Measurements from ENCODE around the gene ERICH6B. TPM values are rescaled to one million over a fixed set of nuclear protein-coding genes. Genes with fewer than 3 reads are reported as not detected.

The ERICH6B gene
- total and polyA plus RNA-seq, 5 donors = not detected

DNA sequence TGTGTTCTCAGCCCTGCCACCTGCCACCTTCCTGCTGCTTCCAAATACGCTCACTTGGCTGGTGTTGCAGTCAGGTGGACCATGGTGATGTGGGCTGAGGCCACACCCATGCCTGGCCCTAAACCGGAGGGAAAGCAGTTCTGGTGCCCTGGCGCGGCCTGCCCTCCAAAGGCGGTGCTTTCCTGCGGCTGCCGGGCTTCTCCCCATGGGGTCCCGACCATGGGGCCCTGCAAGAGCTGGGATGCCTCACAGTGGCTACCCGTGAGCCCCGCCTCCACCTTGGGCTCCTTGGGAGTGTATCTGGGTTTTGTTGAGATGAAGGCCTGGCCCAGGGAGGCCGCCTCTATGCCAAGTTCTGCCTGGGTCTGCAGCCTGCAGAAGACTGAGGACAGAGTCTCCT lies 73.7 kb downstream of the ERICH6B start:
- 88% methylated on average over 11 of the region's 11 CpGs for WGBS
- ATAC-seq (no peak), DNase-seq (no peak)
- H3K4me1 ChIP-seq (ENCODE audit: control insufficient read depth, insufficient read depth, low read length) = no peaks in the 10 kb centered on the region
- H3K9me3 ChIP-seq (ENCODE audit: control insufficient read depth, low read length) = no peaks in the 10 kb centered on the region
- no peak overlapping the region for H3K4me3 ChIP-seq (ENCODE audit: low read length)
- intact Hi-C loops (cut with DNase I) = no loop called here
- no peak overlapping the region for H3K27ac ChIP-seq (ENCODE audit: low read length)
- H3K27me3 ChIP-seq (ENCODE audit: control insufficient read depth, insufficient read depth) = no peaks in the 10 kb centered on the region

DNA sequence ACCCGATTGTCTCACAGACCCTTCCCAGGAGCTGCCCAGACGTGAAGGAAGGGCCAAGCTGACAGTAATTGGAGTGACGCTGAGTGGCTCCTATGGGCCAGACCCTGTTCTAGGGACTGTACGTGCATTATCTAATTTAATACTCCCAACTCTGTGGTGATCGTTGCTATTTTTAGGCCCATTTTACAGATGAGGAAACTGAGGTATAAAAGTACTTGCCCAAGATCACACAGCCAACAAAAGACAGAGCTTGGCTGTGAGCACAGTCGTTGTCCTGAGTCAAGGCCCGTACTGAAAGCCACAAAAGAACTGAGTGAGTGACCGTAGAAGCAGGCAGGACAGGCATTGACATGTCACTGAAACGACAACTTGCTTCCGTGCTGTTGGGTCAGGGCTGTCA lies 74.7 kb downstream of the ERICH6B start:
- Histone ChIP-seq H3K4me1 (ENCODE audit: control insufficient read depth, insufficient read depth, low read length) (no peaks in the 10 kb centered on the region), H3K9me3 (ENCODE audit: control insufficient read depth, low read length) (no peaks in the 10 kb centered on the region), H3K27me3 (ENCODE audit: control insufficient read depth, insufficient read depth) (no peaks in the 10 kb centered on the region), H3K4me3 (ENCODE audit: low read length) (no peak overlapping the region), H3K27ac (ENCODE audit: low read length) (no peak overlapping the region)
- intact Hi-C loops (cut with DNase I) = no loop called here
- DNase-seq (no peak), ATAC-seq (no peak)
- WGBS = 89% methylated on average over 10 of the region's 10 CpGs

DNA sequence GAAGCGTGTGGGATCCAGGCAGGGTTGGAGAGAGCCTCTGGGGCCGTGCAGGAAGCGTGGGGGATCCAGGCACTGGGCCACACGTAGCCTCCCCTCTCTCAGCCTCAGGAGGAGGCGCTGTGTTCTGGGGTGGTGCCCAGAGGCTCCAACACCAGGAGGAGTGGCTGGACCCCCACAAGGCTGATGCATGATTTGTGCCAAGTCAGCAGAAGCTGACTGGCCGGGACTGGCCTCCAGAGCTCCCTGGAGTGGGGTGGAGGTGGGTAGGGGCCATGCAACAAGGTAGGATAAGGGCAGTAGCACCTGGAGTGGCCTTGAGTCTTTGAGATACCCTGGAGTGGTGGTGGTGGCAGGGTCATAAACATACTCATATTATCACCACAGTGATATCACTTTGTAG lies 75.3 kb downstream of the ERICH6B start:
- ATAC-seq = peak; percentile 13 to 35
- no peaks in the 10 kb centered on the region for H3K27me3 ChIP-seq (ENCODE audit: control insufficient read depth, insufficient read depth)
- H3K4me3 ChIP-seq (ENCODE audit: low read length) = no peak overlapping the region
- WGBS = 75% methylated on average over 6 of the region's 6 CpGs
- DNase-seq = no peak
- H3K27ac ChIP-seq (ENCODE audit: low read length) = no peak overlapping the region
- no peaks in the 10 kb centered on the region for H3K4me1 ChIP-seq (ENCODE audit: control insufficient read depth, insufficient read depth, low read length)
- H3K9me3 ChIP-seq (ENCODE audit: control insufficient read depth, low read length) = no peaks in the 10 kb centered on the region
- intact Hi-C loops (cut with DNase I) = no loop called here

DNA sequence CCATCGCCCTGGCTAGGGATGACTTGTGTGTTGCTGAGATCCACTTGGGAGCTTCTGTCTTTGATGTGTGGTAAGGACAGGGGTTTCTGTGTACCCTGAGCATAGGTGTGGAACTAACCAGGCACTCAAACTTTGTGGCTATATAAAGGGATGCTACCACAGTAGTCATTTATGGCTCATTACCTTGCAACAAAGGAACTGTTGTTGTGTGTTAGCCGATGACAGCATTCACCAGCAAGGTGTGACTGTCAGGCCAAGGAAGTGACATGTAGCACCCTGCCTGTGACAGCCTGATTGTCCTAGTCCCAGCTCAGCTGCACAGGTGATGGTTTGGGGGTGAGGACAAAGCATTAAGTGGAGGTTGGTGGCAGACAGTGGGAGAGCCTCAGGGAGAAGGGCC lies 77.2 kb downstream of the ERICH6B start:
- 86% methylated on average over 2 of the region's 2 CpGs for WGBS

DNA sequence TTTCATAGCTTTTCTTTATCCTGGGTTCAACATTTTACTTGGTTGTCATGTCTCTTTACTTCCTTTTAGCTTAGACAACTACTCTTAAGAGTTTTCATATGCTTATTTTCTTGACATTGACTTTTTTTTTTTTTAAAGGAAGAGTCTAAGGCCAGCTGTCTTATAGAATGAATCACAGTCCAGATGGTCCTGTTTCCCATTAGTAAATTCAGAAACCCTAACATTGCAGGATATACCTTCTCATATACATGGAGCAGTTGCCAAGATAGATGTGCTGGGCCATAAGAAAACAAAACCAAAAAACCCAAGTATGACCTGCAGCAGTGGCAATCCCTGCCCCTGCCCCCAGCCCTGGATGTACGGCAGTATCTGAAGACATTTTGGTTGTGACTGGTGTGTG lies 78.0 kb downstream of the ERICH6B start:
- no peaks in the 10 kb centered on the region for H3K4me1 ChIP-seq (ENCODE audit: control insufficient read depth, insufficient read depth, low read length)
- no peaks in the 10 kb centered on the region for H3K9me3 ChIP-seq (ENCODE audit: control insufficient read depth, low read length)
- intact Hi-C loops (cut with DNase I) = no loop called here
- 80% methylated on average over 1 of the region's 1 CpG for WGBS
- no peaks in the 10 kb centered on the region for H3K27me3 ChIP-seq (ENCODE audit: control insufficient read depth, insufficient read depth)
- DNase-seq = no peak
- no peak for ATAC-seq
- no peak overlapping the region for H3K4me3 ChIP-seq (ENCODE audit: low read length)
- H3K27ac ChIP-seq (ENCODE audit: low read length) = no peak overlapping the region

More for the DNA sequence above, 77.2 kb downstream of the ERICH6B start:
- Histone ChIP-seq H3K4me3 (ENCODE audit: low read length) (no peak overlapping the region), H3K9me3 (ENCODE audit: control insufficient read depth, low read length) (no peaks in the 10 kb centered on the region), H3K27ac (ENCODE audit: low read length) (no peak overlapping the region), H3K27me3 (ENCODE audit: control insufficient read depth, insufficient read depth) (no peaks in the 10 kb centered on the region), H3K4me1 (ENCODE audit: control insufficient read depth, insufficient read depth, low read length) (no peaks in the 10 kb centered on the region)
- DNase-seq (no peak), ATAC-seq (peak in 1 of 2 donors; percentile 17)
- intact Hi-C loops (cut with DNase I) = no loop called here

DNA sequence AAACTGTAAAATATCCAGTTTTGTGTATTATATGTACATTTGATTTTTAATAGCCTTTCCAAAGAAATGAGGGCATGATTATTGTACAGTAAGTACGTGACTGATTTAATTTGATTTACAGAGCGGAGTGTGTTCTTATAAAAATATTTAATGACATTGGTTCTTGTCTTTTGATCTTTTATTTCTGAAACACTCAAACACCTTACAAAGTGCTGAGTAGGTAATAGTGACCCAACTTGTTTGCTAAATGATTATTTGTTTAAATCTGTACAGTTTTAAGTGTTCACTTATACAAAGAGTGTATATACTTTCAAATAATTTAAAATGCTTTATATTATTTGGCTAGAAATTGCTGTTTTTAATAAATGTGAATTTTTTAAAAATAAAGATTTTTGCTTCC lies 79.3 kb downstream of the ERICH6B start:
- Histone ChIP-seq H3K4me3 (ENCODE audit: low read length) (no peak overlapping the region), H3K27me3 (ENCODE audit: control insufficient read depth, insufficient read depth) (no peaks in the 10 kb centered on the region), H3K9me3 (ENCODE audit: control insufficient read depth, low read length) (no peaks in the 10 kb centered on the region), H3K4me1 (ENCODE audit: control insufficient read depth, insufficient read depth, low read length) (no peaks in the 10 kb centered on the region), H3K27ac (ENCODE audit: low read length) (no peak overlapping the region)
- WGBS = 93% methylated on average over 2 of the region's 2 CpGs
- ATAC-seq = no peak
- intact Hi-C loops (cut with DNase I) = no loop called here
- DNase-seq = no peak

DNA sequence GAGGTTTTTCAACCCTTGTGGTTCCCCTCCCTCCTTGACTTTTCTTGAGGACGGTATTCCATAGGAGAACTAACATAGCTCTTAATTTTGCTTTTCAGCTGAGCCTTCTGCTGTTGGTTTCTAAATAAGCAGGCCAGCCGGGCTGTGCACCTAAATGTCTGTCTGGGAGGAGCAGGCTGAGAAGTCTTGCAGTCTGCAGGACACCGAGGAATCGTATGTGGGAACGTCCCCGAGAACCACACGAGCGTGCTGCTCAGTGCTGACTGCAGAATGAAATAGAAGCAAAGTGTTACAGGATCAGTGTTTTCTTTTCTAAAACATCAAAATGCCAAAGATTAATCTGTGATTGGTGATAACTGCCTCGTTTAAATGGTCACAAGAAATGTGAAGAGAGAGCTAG lies 80.9 kb downstream of the ERICH6B start:
- ATAC-seq = no peak
- Histone ChIP-seq H3K4me1 (ENCODE audit: control insufficient read depth, insufficient read depth, low read length) (no peaks in the 10 kb centered on the region), H3K27me3 (ENCODE audit: control insufficient read depth, insufficient read depth) (no peaks in the 10 kb centered on the region), H3K27ac (ENCODE audit: low read length) (no peak overlapping the region), H3K9me3 (ENCODE audit: control insufficient read depth, low read length) (no peaks in the 10 kb centered on the region), H3K4me3 (ENCODE audit: low read length) (no peak overlapping the region)
- intact Hi-C loops (cut with DNase I) = no loop called here
- 85% methylated on average over 9 of the region's 9 CpGs for WGBS
- DNase-seq = no peak

DNA sequence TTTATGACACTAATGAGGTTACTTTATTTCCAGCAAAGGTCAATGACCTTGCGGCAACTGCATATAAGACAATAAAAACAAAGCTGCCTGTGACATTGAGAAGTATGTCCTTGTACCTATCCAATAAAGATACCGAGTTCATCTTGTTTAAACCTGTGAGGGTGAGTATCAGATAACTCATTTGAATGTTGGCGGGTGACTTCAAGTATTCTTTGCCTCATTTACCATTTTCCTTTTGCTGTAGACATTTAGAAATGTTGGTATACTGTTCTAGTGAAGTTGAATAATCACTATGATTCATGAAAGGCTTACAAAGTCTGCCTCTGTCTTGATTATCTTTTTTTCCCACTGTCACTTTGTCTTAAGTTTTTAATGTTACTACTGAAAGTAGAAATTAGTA lies 85.8 kb downstream of the ERICH6B start:
- H3K27ac ChIP-seq (ENCODE audit: low read length) = no peak overlapping the region
- no peaks in the 10 kb centered on the region for H3K27me3 ChIP-seq (ENCODE audit: control insufficient read depth, insufficient read depth)
- WGBS = 96% methylated on average over 3 of the region's 3 CpGs
- DNase-seq (no peak), ATAC-seq (no peak)
- H3K4me1 ChIP-seq (ENCODE audit: control insufficient read depth, insufficient read depth, low read length) = no peaks in the 10 kb centered on the region
- no peaks in the 10 kb centered on the region for H3K9me3 ChIP-seq (ENCODE audit: control insufficient read depth, low read length)
- intact Hi-C loops (cut with DNase I) = no loop called here
- no peak overlapping the region for H3K4me3 ChIP-seq (ENCODE audit: low read length)

DNA sequence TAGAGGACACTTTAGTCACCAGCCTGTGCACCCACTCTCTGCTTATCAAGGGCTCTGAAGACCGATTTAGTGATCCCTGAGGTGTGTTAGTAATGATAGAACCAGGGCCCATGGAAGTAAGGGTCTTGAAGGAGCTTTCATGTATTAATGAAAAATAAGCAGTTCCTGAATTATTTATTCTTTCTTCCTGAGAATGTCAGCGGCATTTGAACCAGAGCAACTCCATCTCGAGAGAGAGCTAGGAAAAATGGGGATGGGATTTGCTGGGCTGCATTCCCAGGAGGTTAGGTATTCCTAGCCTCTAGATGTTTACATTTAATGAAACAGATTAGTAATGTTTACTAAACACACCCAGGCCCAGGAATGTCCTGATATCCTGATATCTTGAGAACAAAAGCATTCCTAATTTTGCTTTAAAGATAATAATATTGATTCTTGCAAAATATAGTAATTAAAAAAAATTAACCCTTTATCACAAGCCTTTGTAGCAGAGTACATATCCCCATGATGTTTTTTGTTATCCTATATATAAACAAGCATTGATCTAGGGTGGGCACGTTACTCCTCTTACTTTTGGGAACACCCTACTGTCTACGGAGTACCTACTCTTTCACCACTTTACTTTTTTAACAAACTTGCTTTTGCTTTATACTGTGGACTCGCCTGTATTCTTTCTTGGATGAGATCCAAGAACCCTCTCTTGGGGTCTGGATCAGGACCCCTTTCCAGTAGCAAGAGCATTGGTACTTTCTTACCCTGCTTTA lies 87.7 kb downstream of the ERICH6B start:
- DNase-seq (no peak), ATAC-seq (no peak)
- intact Hi-C loops (cut with DNase I) = no loop called here
- no peaks in the 10 kb centered on the region for H3K9me3 ChIP-seq (ENCODE audit: control insufficient read depth, low read length)
- no peak overlapping the region for H3K4me3 ChIP-seq (ENCODE audit: low read length)
- 81% methylated on average over 6 of the region's 6 CpGs for WGBS
- H3K27ac ChIP-seq (ENCODE audit: low read length) = no peak overlapping the region
- H3K27me3 ChIP-seq (ENCODE audit: control insufficient read depth, insufficient read depth) = no peaks in the 10 kb centered on the region
- H3K4me1 ChIP-seq (ENCODE audit: control insufficient read depth, insufficient read depth, low read length) = no peaks in the 10 kb centered on the region

DNA sequence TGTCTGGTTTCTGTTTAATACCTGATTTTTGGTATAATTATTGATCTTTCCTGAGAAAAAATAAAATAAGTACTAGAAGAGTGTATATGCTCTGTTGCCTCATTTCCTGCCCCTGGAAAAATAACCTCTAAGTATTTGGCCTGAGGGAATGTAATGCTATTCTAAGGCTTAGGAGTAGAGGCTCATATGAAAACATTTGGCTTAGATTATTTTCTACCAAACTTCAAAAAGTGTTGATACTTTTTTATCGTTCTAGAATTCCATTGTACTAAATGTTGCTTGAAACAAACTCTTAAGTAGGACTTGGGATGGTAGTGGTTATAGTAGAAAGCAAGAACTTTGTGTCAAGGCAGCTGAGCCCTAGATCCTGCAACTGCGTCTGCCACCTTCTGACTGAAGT lies 93.0 kb downstream of the ERICH6B start:
- no peaks in the 10 kb centered on the region for H3K27me3 ChIP-seq (ENCODE audit: control insufficient read depth, insufficient read depth)
- intact Hi-C loops (cut with DNase I) = no loop called here
- WGBS = 71% methylated on average over 2 of the region's 2 CpGs
- ATAC-seq (no peak), DNase-seq (no peak)
- H3K4me1 ChIP-seq (ENCODE audit: control insufficient read depth, insufficient read depth, low read length) = no peaks in the 10 kb centered on the region
- H3K9me3 ChIP-seq (ENCODE audit: control insufficient read depth, low read length) = no peaks in the 10 kb centered on the region
- H3K4me3 ChIP-seq (ENCODE audit: low read length) = no peak overlapping the region
- H3K27ac ChIP-seq (ENCODE audit: low read length) = no peak overlapping the region

DNA sequence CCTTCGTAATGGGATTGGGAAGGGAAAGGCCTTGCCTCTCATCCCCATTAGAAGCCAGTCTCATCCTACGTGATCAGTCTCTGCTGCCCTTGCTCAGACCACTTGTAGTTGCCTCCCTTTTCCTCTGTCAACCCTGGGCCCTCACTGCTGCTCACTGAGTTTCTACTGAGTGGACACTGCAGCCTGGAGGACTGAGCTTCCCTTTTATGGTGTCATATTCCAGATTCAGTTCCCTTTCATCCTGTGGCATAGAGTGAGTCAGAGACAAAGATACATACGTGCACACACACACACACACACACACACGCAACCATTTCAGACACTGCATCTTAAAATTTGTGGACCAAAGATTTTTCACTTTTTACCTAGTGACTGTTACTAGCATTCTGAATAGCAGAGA lies 94.2 kb downstream of the ERICH6B start:
- intact Hi-C loops (cut with DNase I) = no loop called here
- no peak overlapping the region for H3K27ac ChIP-seq (ENCODE audit: low read length)
- no peaks in the 10 kb centered on the region for H3K27me3 ChIP-seq (ENCODE audit: control insufficient read depth, insufficient read depth)
- H3K4me3 ChIP-seq (ENCODE audit: low read length) = no peak overlapping the region
- DNase-seq (peak in 1 of 3 donors; percentile 46), ATAC-seq (peak; percentile 47 to 51)
- H3K4me1 ChIP-seq (ENCODE audit: control insufficient read depth, insufficient read depth, low read length) = no peaks in the 10 kb centered on the region
- 82% methylated on average over 4 of the region's 4 CpGs for WGBS
- H3K9me3 ChIP-seq (ENCODE audit: control insufficient read depth, low read length) = no peaks in the 10 kb centered on the region

DNA sequence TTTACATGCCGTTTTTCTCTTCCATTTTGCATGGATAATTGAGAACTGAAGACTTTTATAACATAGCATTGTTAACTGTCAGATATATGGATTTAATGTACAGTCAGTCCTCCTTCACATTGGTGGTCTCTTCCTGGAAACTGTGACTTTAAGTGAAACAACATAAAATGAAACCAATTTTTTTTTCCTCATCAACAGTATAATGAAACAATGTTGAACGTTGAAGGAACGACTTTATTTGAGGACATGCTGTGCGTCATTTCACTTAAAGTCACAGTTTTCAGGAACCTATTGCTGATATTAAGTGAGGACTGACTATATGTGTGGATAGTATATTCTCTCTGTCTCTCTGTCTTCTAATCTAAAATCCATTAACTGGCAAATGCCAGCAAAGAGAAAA lies 96.0 kb downstream of the ERICH6B start:
- Histone ChIP-seq H3K27ac (ENCODE audit: low read length) (no peak overlapping the region), H3K9me3 (ENCODE audit: control insufficient read depth, low read length) (no peaks in the 10 kb centered on the region), H3K4me1 (ENCODE audit: control insufficient read depth, insufficient read depth, low read length) (no peaks in the 10 kb centered on the region), H3K4me3 (ENCODE audit: low read length) (no peak overlapping the region), H3K27me3 (ENCODE audit: control insufficient read depth, insufficient read depth) (no peaks in the 10 kb centered on the region)
- intact Hi-C loops (cut with DNase I) = no loop called here
- no peak for ATAC-seq
- WGBS = 73% methylated on average over 4 of the region's 4 CpGs
- DNase-seq = no peak

Data from right cardiac atrium (tissue), 5 donors.